GM19043 (cell line): ENCODE measurements around the gene PLD1.
"Not testable (repeated sequence)": the region's sequence is repeated elsewhere in the genome, so short reads cannot be mapped to it uniquely, and the experiment has no call there.

Source experiments
- ATAC-seq: cut with Tn5 transposase; IDR thresholded peaks from one replicate; pipeline ENCODE4 v1.9.1; 2021; ENCODE audit warnings: low read depth; ENCODE audit not compliant: unreplicated experiment

The PLD1 gene

GRCh38 chr3:171585039-171585438 lies 225.2 kb downstream of the PLD1 start:
- ATAC-seq, result no peak

- no peak for ATAC-seq
Measured at GRCh38 chr3:171584100-171584499, 226.2 kb downstream of the PLD1 start.

GRCh38 chr3:171574556-171575240 lies 235.6 kb downstream of the PLD1 start:
- ATAC-seq, result no peak

- ATAC-seq, result no peak
Measured at GRCh38 chr3:171569571-171570132, 240.6 kb downstream of the PLD1 start.

GRCh38 chr3:171568766-171569165 lies 241.5 kb downstream of the PLD1 start:
- ATAC-seq, result no peak

GRCh38 chr3:171566803-171567422 lies 243.4 kb downstream of the PLD1 start:
- ATAC-seq, result no peak

- no peak for ATAC-seq
Measured at GRCh38 chr3:171565481-171566058, 244.7 kb downstream of the PLD1 start.

GRCh38 chr3:171564748-171565480 lies 245.4 kb downstream of the PLD1 start:
- no peak for ATAC-seq

- no peak for ATAC-seq
Measured at GRCh38 chr3:171563298-171563697, 247.0 kb downstream of the PLD1 start.

GRCh38 chr3:171562459-171562858 lies 247.8 kb downstream of the PLD1 start:
- ATAC-seq, result not testable (repeated sequence)

GRCh38 chr3:171561596-171562323 lies 248.5 kb downstream of the PLD1 start:
- ATAC-seq, result no peak

- ATAC-seq, result no peak
Measured at GRCh38 chr3:171559586-171559985, 250.7 kb downstream of the PLD1 start.

GRCh38 chr3:171558188-171558696 lies 252.0 kb downstream of the PLD1 start:
- no peak for ATAC-seq

- ATAC-seq, result no peak
Measured at GRCh38 chr3:171557173-171557572, 253.1 kb downstream of the PLD1 start.

- no peak for ATAC-seq
Measured at GRCh38 chr3:171556574-171557145, 253.6 kb downstream of the PLD1 start.

- no peak for ATAC-seq
Measured at GRCh38 chr3:171556148-171556547, 254.1 kb downstream of the PLD1 start.

GRCh38 chr3:171553086-171553485 lies 257.2 kb downstream of the PLD1 start:
- ATAC-seq, result no peak

- ATAC-seq, result no peak
Measured at GRCh38 chr3:171552531-171552930, 257.8 kb downstream of the PLD1 start.

- ATAC-seq, result no peak
Measured at GRCh38 chr3:171551296-171551695, 259.0 kb downstream of the PLD1 start.
